ENCODE measurements around the gene PCDHB3.
"Not testable (repeated sequence)": the region's sequence is repeated elsewhere in the genome, so short reads cannot be mapped to it uniquely, and the experiment has no call there.

The PCDHB3 gene

GRCh38 chr5:141100243-141100805, at the start of gene PCDHB3:
PCDHB3 (plus strand) TSS chr5:141100473; CDS start chr5:141100650, 177 bp downstream.
- peak; percentile 72 for DNase-seq

- no peak for DNase-seq
Measured at GRCh38 chr5:141050622-141051520, 49.4 kb upstream of the PCDHB3 start, which contains the start of gene PCDHB1. PCDHB1 (plus strand) TSS chr5:141051374; CDS start chr5:141051471, 97 bp downstream.

- DNase-seq = no peak
Measured at GRCh38 chr5:141051521-141051866, 48.8 kb upstream of the PCDHB3 start.

- no peak for DNase-seq
Measured at GRCh38 chr5:141077826-141078225, 22.4 kb upstream of the PCDHB3 start.

GRCh38 chr5:141082228-141082627, 18.0 kb upstream of the PCDHB3 start:
- no peak for DNase-seq

- peak; percentile 49 for DNase-seq
Measured at GRCh38 chr5:141084487-141084989, 15.7 kb upstream of the PCDHB3 start.

GRCh38 chr5:141094481-141095262, 5.6 kb upstream of the PCDHB3 start, which contains the start of gene PCDHB2:
PCDHB2 (plus strand) TSS chr5:141094615; CDS start chr5:141094791, 176 bp downstream.
- DNase-seq = no peak

- no peak for DNase-seq
Measured at GRCh38 chr5:141095263-141095641, 5.0 kb upstream of the PCDHB3 start.

GRCh38 chr5:141096181-141096580, 4.1 kb upstream of the PCDHB3 start:
- not testable (repeated sequence) for DNase-seq

GRCh38 chr5:141096586-141096985, 3.7 kb upstream of the PCDHB3 start:
- DNase-seq = not testable (repeated sequence)

- no peak for DNase-seq
Measured at GRCh38 chr5:141101059-141101458, 786 bp downstream of the PCDHB3 start.

GRCh38 chr5:141102070-141102469, 1.8 kb downstream of the PCDHB3 start:
- DNase-seq = not testable (repeated sequence)

GRCh38 chr5:141102471-141102870, 2.2 kb downstream of the PCDHB3 start:
- not testable (repeated sequence) for DNase-seq

- DNase-seq = no peak
Measured at GRCh38 chr5:141105350-141105749, 5.1 kb downstream of the PCDHB3 start.

GRCh38 chr5:141119250-141119649, 19.0 kb downstream of the PCDHB3 start:
- no peak for DNase-seq

- peak; percentile 31 for DNase-seq
Measured at GRCh38 chr5:141121563-141121962, 21.3 kb downstream of the PCDHB3 start, which contains the start of gene PCDHB4. PCDHB4 (plus strand) TSS chr5:141121818; CDS start chr5:141121999, 181 bp downstream.

- no peak for DNase-seq
Measured at GRCh38 chr5:141121985-141122384, 21.7 kb downstream of the PCDHB3 start.

GRCh38 chr5:141123396-141124135, 23.3 kb downstream of the PCDHB3 start:
- not testable (repeated sequence) for DNase-seq

GRCh38 chr5:141127305-141127704, 27.0 kb downstream of the PCDHB3 start:
- DNase-seq = no peak

GRCh38 chr5:141135030-141135717, 34.9 kb downstream of the PCDHB3 start, which contains the start of gene PCDHB5:
PCDHB5 (plus strand) TSS chr5:141135206; CDS start chr5:141135435, 229 bp downstream.
- peak; percentile 27 for DNase-seq

GRCh38 chr5:141135718-141136266, 35.5 kb downstream of the PCDHB3 start:
- DNase-seq = no peak
